OCI-LY7 (cell line): ENCODE results near the gene CPEB4.

Experiments used
- EZH2phosphoT487 ChIP-seq: fragments of 200-600 bp; sonication (generic); IDR thresholded peaks from 2 replicates; pipeline ENCODE4 v1.6.1; 2018; ENCODE audit warnings: low read depth, borderline replicate concordance, mild to moderate bottlenecking, mixed run types, antibody characterized with exemption, low read length, moderate library complexity, mixed read lengths
- TF ChIP-seq, protein P1 (sequence below): fragments of 200-600 bp; sonication (generic); conservative IDR thresholded peaks from 2 replicates; pipeline ENCODE4 v1.5.1; 2014; ENCODE audit warnings: mild to moderate bottlenecking, antibody characterized with exemption, low read length, moderate library complexity, mixed read lengths

DNA sequence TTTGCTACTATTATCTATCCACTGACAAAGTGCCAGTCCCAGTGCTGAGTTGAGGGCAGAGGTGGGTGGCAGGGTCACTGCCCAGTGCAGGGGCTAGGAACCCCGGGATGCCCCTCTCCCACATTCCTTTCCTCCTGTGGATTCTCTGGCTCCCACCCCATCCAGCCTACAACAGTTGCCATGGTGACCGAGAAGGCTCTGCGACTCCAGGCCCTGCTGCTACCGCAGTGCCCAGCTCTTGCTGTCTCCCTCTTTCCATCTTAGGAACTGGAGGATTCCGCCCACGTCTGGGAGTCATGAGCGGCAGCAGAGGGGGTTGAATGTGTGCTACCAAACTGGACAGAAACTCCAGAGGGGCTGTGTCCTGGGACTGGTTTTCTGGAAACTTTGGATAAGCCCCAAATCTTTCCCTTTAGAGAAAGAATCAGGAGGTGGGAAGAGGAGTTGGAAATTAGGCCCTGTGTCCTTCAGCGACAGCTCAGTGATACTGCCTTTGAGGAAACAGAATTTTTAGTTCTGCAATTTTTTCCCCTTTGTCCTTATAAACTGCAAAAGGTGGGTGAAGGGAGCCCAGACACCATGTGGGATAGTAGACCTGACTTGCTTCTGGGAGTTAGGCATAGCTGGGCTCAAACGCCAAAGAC is 80.1 kb downstream of the CPEB4 start:
- TF ChIP-seq, protein P1, sequence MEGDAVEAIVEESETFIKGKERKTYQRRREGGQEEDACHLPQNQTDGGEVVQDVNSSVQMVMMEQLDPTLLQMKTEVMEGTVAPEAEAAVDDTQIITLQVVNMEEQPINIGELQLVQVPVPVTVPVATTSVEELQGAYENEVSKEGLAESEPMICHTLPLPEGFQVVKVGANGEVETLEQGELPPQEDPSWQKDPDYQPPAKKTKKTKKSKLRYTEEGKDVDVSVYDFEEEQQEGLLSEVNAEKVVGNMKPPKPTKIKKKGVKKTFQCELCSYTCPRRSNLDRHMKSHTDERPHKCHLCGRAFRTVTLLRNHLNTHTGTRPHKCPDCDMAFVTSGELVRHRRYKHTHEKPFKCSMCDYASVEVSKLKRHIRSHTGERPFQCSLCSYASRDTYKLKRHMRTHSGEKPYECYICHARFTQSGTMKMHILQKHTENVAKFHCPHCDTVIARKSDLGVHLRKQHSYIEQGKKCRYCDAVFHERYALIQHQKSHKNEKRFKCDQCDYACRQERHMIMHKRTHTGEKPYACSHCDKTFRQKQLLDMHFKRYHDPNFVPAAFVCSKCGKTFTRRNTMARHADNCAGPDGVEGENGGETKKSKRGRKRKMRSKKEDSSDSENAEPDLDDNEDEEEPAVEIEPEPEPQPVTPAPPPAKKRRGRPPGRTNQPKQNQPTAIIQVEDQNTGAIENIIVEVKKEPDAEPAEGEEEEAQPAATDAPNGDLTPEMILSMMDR: no peak
- no peak for TF ChIP-seq EZH2phosphoT487
